Right renal pelvis (tissue), 4 donors: ENCODE data around the gene AHNAK. TPM values are rescaled to one million over a fixed set of nuclear protein-coding genes. Genes with fewer than 3 reads are reported as not detected.
"Not testable (repeated sequence)": the region's sequence is repeated elsewhere in the genome, so short reads cannot be mapped to it uniquely, and the experiment has no call there.

ENCODE experiments used
- DNase-seq, 4 donors: peaks; one replicate each; pipeline ENCODE4 v3.0.0-alpha.2; 2013; ENCODE audit warnings: low read depth in 4 of 4, low spot score in 3 of 4, missing footprints in 1 of 4
- polyA plus RNA-seq, 4 donors: library from polyadenylated mRNA; unstranded; fragments of 120-200 nt; gene quantifications; one replicate each; pipeline ENCODE4 v1.2.1, GENCODE V29; 2013; ENCODE audit not compliant: insufficient read length in 4 of 4

AHNAK gene
- polyA plus RNA-seq, 4 donors, result 186 to 212 (median 195) TPM

DNA sequence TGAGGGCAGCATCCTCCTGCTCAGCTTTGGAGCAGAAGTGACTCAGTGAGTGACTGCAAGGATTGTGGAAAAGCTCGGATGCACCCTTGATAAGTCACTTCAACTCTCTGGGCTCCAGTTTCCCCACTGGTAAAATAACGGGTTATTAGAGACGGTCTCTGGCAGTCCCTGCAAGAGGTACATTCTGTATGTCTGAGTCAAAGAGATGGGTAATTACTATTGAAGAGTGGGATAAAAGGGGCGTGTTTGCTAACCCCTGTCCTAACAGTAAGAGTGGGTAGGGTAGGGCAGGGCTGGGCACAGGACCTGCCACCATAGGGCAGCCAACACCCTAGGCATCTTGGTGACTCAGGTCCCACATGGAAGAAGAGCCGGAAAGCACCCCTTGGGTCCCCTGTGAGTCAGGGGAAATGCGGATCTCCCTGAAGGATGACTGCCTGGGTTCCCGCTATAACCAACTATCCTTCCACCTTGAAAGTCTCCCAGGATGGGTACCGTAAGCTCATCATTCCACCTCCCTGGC lies 7.3 kb upstream of the AHNAK start:
- DNase-seq, result no peak

DNA sequence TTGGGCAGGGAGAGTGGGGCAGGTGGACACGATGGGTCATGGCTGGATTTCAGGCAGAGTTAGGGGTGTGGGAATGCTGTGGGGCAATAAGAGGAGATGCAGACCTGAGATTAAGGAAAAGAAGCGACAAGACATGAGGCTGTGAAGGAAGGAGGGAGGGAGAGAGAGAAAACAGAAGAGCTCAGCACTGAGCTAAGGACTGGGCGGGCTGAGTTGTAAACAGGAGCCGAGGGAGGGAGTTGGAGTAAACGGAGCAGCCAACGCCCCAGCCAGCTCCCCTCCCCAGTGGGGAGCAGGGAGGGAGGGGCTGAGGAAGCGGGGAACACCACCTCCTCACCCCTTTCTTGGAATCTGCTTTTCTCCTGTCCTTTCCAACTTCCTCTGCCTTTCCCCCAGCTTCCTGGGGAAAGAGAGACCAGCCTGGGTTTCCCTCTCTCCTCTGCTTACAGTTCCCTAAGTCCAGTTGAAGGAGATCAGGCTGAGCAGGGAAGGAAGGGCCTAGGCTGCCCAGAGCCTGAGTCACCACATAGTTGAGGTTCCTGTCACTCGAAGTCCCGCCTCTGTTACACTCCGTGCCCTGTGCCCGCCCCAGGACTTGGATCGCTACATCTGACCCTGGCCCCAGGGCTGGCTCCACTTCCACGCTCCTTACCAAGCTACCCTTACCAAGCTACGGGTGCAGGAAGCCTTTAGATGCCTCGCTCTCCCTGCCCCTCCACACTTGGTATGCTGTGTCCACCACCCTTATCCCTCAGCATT lies 6.7 kb upstream of the AHNAK start:
- DNase-seq, result no peak

GRCh38 chr11:62552485-62553079 lies 6.0 kb upstream of the AHNAK start:
- no peak for DNase-seq

DNA sequence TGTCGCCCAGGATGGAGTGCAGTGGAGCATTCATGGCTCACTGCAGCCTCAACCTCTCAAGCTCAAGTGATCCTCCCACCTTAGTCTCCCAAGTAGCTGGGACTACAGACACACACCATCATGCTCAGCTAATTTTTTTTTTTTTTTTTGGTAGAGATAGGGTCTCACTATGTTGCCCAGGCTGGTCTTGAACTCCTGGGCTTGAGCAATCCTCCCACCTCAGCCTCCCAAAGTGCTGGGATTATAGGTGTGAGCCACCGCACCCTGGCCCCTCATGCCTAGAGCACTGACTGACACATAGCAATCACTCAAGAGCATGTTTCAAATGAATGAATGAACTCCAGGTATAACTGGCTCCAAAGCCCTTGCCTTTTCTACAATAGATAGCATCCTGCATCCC lies 3.9 kb upstream of the AHNAK start:
- DNase-seq, result not testable (repeated sequence)

- DNase-seq, result no peak
Observed at GRCh38 chr11:62548545-62549335, 2.1 kb upstream of the AHNAK start.

GRCh38 chr11:62547691-62548281 lies 1.2 kb upstream of the AHNAK start:
- DNase-seq, result no peak

DNA sequence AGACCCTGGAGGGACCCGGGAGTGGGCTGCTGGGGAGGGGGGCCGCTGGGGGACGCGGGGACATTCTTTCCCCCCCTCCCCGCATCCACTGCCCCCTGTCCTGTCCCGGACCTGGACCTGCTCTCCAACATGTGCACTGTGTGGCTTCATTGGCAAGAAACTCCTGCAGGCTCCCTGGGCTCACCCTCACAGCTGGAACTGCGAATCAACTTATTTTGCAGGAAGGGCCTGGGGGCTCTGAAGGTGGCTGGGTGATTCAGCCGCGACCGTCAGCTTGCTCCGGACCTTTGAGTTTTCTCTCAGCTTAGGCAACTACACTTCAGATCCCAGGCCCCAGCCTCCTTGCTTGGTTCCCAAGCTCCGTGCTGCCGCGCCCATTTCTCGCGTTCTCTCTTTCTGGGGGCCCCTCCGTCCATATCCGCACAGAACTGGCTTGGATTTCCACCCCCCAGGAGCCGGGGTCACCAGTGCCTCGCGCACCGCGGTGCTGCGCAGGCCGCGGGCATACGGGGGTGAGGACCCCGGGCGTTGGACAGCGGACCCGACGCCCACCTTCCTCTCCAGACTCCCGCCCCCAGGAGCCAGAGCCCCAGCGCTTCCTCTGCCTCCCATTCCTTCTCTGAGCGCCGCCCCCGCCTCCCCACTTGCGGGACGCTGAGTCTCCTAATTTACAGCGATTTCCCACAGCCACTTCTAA lies 471 bp upstream of the AHNAK start:
- DNase-seq, result no peak

- DNase-seq, result peak in 3 of 4 donors; percentile 87 to 91 (median 91)
Observed at GRCh38 chr11:62545437-62546243, 966 bp downstream of the AHNAK start.

DNA sequence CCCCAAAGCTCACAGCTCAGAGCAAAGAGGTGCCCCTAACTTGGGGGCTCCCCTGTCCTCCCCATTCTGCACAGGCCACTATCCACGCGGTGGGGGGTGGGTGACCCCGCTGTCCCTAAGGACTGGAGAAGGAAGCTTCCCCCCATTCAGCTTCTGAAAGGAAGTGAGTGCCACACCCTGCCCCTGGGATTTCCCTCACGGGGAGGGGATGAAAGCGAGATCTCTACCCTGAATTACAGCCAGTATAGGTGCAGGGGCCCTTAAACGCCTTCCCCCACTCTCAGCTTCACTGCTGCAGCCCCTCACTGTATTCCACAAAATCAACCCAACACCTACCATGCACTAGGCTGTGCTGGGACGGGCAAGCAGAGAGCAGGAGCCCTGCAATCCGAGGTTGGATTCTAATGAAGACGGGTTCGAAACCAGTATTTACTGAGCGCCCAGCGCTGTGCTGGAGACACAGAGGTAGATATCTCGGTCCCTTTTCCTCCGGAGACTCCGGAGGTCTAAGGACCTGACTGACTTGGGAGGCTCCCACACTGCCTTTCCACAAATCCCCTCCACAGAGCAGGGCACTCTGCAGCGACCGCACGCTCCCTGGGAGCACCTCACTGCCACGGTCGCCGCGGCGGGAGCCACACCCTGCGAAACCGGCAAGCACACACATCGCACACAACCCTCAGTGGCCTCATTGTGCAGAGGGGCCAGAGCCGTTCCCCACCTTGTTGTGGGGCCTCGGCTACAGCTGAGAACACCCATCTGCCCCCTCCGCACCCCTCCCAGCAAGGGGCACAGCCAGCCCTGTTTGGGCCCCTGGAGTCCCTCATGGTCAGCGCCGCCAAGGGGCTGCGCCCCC lies 1.8 kb downstream of the AHNAK start:
- no peak for DNase-seq

- DNase-seq, result no peak
Observed at GRCh38 chr11:62543680-62544444, 2.7 kb downstream of the AHNAK start.

GRCh38 chr11:62542750-62543567 lies 3.6 kb downstream of the AHNAK start:
- DNase-seq, result peak in 1 of 4 donors; percentile 66

DNA sequence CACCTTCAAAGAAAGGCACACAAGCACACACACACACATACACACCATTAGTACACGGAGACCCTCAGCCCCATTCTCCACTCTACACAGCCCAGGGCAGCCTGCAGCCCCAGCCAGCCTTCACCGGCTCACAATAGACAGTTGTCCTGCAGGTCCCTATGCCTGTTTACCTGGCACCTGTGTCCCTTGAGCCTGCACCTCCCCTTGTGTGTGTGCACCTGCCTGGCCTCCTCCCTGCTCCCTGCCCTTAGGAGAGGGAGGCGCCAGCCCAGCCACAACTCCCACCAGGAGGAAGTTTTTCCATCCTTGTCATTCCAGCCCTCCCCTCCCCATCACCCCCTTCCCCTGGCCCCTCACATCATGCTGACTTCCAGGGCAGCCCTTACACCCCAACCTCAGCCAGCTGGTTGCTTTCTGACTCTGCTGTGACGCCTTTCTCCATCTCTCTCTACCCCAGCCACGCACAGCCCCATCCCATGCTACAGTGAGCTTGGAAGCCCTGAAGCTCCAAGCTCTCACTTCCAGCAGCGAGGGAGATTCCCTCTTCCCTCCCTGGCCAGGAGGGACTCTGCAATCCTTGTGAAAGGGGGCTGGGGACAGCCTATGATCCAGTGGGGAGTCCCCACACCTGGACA lies 4.4 kb downstream of the AHNAK start:
- DNase-seq, result no peak

DNA sequence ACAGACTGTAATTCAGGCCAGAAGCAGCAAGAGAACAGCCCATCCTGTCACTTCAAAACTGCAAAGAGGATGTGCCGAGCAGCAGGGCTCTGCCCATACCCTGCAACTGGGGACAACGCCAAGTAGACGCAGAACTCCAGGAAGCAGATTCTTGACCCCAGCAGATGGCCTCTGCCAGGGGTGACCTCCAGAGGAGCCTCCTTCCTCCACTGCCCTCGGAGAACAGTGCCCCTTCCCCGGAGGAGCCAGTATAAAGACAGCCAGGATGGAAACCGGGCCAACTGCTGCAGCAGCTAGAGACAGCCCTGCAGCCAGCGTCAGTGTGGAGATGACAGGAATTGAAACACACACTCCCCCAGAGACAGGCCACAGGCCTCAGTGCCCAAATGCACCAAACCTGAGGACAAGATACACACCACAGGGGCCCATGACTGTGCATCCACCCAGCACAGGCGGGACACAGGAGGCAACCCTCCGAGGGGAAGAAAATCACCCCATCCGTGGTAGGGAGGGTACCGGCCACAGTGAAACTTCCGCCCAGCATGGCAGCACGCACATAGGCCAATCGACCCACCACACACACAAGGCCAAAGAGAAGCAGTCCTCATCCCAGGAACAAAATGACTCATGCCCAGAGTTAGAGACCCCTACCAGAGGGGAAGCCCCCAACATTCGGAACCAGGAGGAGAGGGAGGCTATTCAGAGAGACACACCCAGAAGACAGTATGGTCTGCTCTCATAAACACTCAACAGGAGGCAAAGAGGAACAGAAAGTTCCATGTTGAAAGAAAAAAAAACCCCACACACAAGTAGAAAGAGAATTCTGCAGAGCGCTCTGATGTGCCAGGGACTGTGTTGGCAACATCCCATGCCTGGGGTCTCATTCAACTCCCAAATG lies 5.6 kb downstream of the AHNAK start:
- DNase-seq, result no peak

- no peak for DNase-seq
Observed at GRCh38 chr11:62539238-62539925, 7.2 kb downstream of the AHNAK start.
